ENCODE results near the gene HDAC4.
"Not testable (repeated sequence)": the region's sequence is repeated elsewhere in the genome, so short reads cannot be mapped to it uniquely, and the experiment has no call there.

HDAC4 gene

GRCh38 chr2:239069362-239070333 lies 331.2 kb downstream of the HDAC4 start:
- peaks cover 32 to 51% of the 10 kb centered on the region in 2 donors for H3K36me3 ChIP-seq (ENCODE audit: control insufficient read depth in 2 of 2, insufficient read depth in 2 of 2, low read length in 2 of 2)
- not testable (repeated sequence) for H3K27me3 ChIP-seq (ENCODE audit: control insufficient read depth in 2 of 2, insufficient read depth in 2 of 2, low read length in 2 of 2); H3K9ac ChIP-seq (ENCODE audit: low read depth in 1 of 2, low read length in 2 of 2); H3K4me3 ChIP-seq (ENCODE audit: low read length in 2 of 2); H3K27ac ChIP-seq (ENCODE audit: low read depth in 2 of 2, low read length in 2 of 2); H3K4me1 ChIP-seq (ENCODE audit: control insufficient read depth in 2 of 2, insufficient read depth in 2 of 2, low read length in 2 of 2); H3K9me3 ChIP-seq (ENCODE audit: control insufficient read depth in 2 of 2, low read length in 2 of 2)

GRCh38 chr2:239068411-239068810 lies 332.4 kb downstream of the HDAC4 start:
- Histone ChIP-seq H3K4me3 (ENCODE audit: low read length in 2 of 2) (no peak overlapping the region), H3K36me3 (ENCODE audit: control insufficient read depth in 2 of 2, insufficient read depth in 2 of 2, low read length in 2 of 2) (peaks cover 32 to 52% of the 10 kb centered on the region in 2 donors), H3K27me3 (ENCODE audit: control insufficient read depth in 2 of 2, insufficient read depth in 2 of 2, low read length in 2 of 2) (no peaks in the 10 kb centered on the region), H3K9ac (ENCODE audit: low read depth in 1 of 2, low read length in 2 of 2) (no peak overlapping the region), H3K9me3 (ENCODE audit: control insufficient read depth in 2 of 2, low read length in 2 of 2) (no peaks in the 10 kb centered on the region), H3K27ac (ENCODE audit: low read depth in 2 of 2, low read length in 2 of 2) (no peak overlapping the region), H3K4me1 (ENCODE audit: control insufficient read depth in 2 of 2, insufficient read depth in 2 of 2, low read length in 2 of 2) (no peaks in the 10 kb centered on the region)

GRCh38 chr2:239067196-239067865 lies 333.5 kb downstream of the HDAC4 start:
- H3K4me3 ChIP-seq (ENCODE audit: low read length in 2 of 2): no peak overlapping the region
- no peak overlapping the region for H3K9ac ChIP-seq (ENCODE audit: low read depth in 1 of 2, low read length in 2 of 2)
- H3K9me3 ChIP-seq (ENCODE audit: control insufficient read depth in 2 of 2, low read length in 2 of 2): no peaks in the 10 kb centered on the region
- H3K36me3 ChIP-seq (ENCODE audit: control insufficient read depth in 2 of 2, insufficient read depth in 2 of 2, low read length in 2 of 2): peaks cover 32 to 49% of the 10 kb centered on the region in 2 donors
- H3K4me1 ChIP-seq (ENCODE audit: control insufficient read depth in 2 of 2, insufficient read depth in 2 of 2, low read length in 2 of 2): no peaks in the 10 kb centered on the region
- no peak overlapping the region for H3K27ac ChIP-seq (ENCODE audit: low read depth in 2 of 2, low read length in 2 of 2)
- no peaks in the 10 kb centered on the region for H3K27me3 ChIP-seq (ENCODE audit: control insufficient read depth in 2 of 2, insufficient read depth in 2 of 2, low read length in 2 of 2)

GRCh38 chr2:239066597-239066996 lies 334.2 kb downstream of the HDAC4 start:
- Histone ChIP-seq H3K4me3 (ENCODE audit: low read length in 2 of 2) (no peak overlapping the region), H3K4me1 (ENCODE audit: control insufficient read depth in 2 of 2, insufficient read depth in 2 of 2, low read length in 2 of 2) (no peaks in the 10 kb centered on the region), H3K27me3 (ENCODE audit: control insufficient read depth in 2 of 2, insufficient read depth in 2 of 2, low read length in 2 of 2) (no peaks in the 10 kb centered on the region), H3K9me3 (ENCODE audit: control insufficient read depth in 2 of 2, low read length in 2 of 2) (no peaks in the 10 kb centered on the region), H3K36me3 (ENCODE audit: control insufficient read depth in 2 of 2, insufficient read depth in 2 of 2, low read length in 2 of 2) (peaks cover 29 to 45% of the 10 kb centered on the region in 2 donors), H3K27ac (ENCODE audit: low read depth in 2 of 2, low read length in 2 of 2) (no peak overlapping the region), H3K9ac (ENCODE audit: low read depth in 1 of 2, low read length in 2 of 2) (no peak overlapping the region)

GRCh38 chr2:239065962-239066361 lies 334.9 kb downstream of the HDAC4 start:
- Histone ChIP-seq H3K27ac (ENCODE audit: low read depth in 2 of 2, low read length in 2 of 2) (no peak overlapping the region), H3K4me3 (ENCODE audit: low read length in 2 of 2) (no peak overlapping the region), H3K9me3 (ENCODE audit: control insufficient read depth in 2 of 2, low read length in 2 of 2) (no peaks in the 10 kb centered on the region), H3K36me3 (ENCODE audit: control insufficient read depth in 2 of 2, insufficient read depth in 2 of 2, low read length in 2 of 2) (peaks cover 31 to 46% of the 10 kb centered on the region in 2 donors), H3K9ac (ENCODE audit: low read depth in 1 of 2, low read length in 2 of 2) (no peak overlapping the region), H3K4me1 (ENCODE audit: control insufficient read depth in 2 of 2, insufficient read depth in 2 of 2, low read length in 2 of 2) (no peaks in the 10 kb centered on the region), H3K27me3 (ENCODE audit: control insufficient read depth in 2 of 2, insufficient read depth in 2 of 2, low read length in 2 of 2) (no peaks in the 10 kb centered on the region)

- Histone ChIP-seq H3K9ac (ENCODE audit: low read depth in 1 of 2, low read length in 2 of 2) (no peak overlapping the region), H3K9me3 (ENCODE audit: control insufficient read depth in 2 of 2, low read length in 2 of 2) (no peaks in the 10 kb centered on the region), H3K27me3 (ENCODE audit: control insufficient read depth in 2 of 2, insufficient read depth in 2 of 2, low read length in 2 of 2) (no peaks in the 10 kb centered on the region), H3K27ac (ENCODE audit: low read depth in 2 of 2, low read length in 2 of 2) (no peak overlapping the region), H3K4me1 (ENCODE audit: control insufficient read depth in 2 of 2, insufficient read depth in 2 of 2, low read length in 2 of 2) (no peaks in the 10 kb centered on the region), H3K36me3 (ENCODE audit: control insufficient read depth in 2 of 2, insufficient read depth in 2 of 2, low read length in 2 of 2) (peaks cover 31 to 46% of the 10 kb centered on the region in 2 donors), H3K4me3 (ENCODE audit: low read length in 2 of 2) (no peak overlapping the region)
Measured at GRCh38 chr2:239065537-239065936, 335.3 kb downstream of the HDAC4 start.

- Histone ChIP-seq H3K9me3 (ENCODE audit: control insufficient read depth in 2 of 2, low read length in 2 of 2) (no peaks in the 10 kb centered on the region), H3K4me3 (ENCODE audit: low read length in 2 of 2) (no peak overlapping the region), H3K4me1 (ENCODE audit: control insufficient read depth in 2 of 2, insufficient read depth in 2 of 2, low read length in 2 of 2) (no peaks in the 10 kb centered on the region), H3K36me3 (ENCODE audit: control insufficient read depth in 2 of 2, insufficient read depth in 2 of 2, low read length in 2 of 2) (peaks cover 31 to 42% of the 10 kb centered on the region in 2 donors), H3K9ac (ENCODE audit: low read depth in 1 of 2, low read length in 2 of 2) (no peak overlapping the region), H3K27me3 (ENCODE audit: control insufficient read depth in 2 of 2, insufficient read depth in 2 of 2, low read length in 2 of 2) (no peaks in the 10 kb centered on the region), H3K27ac (ENCODE audit: low read depth in 2 of 2, low read length in 2 of 2) (no peak overlapping the region)
Measured at GRCh38 chr2:239064891-239065290, 335.9 kb downstream of the HDAC4 start.

- H3K36me3 ChIP-seq (ENCODE audit: control insufficient read depth in 2 of 2, insufficient read depth in 2 of 2, low read length in 2 of 2): peaks cover 31 to 42% of the 10 kb centered on the region in 2 donors
- H3K27ac ChIP-seq (ENCODE audit: low read depth in 2 of 2, low read length in 2 of 2): no peak overlapping the region
- no peaks in the 10 kb centered on the region for H3K27me3 ChIP-seq (ENCODE audit: control insufficient read depth in 2 of 2, insufficient read depth in 2 of 2, low read length in 2 of 2)
- no peaks in the 10 kb centered on the region for H3K4me1 ChIP-seq (ENCODE audit: control insufficient read depth in 2 of 2, insufficient read depth in 2 of 2, low read length in 2 of 2)
- H3K9ac ChIP-seq (ENCODE audit: low read depth in 1 of 2, low read length in 2 of 2): no peak overlapping the region
- H3K4me3 ChIP-seq (ENCODE audit: low read length in 2 of 2): no peak overlapping the region
- H3K9me3 ChIP-seq (ENCODE audit: control insufficient read depth in 2 of 2, low read length in 2 of 2): no peaks in the 10 kb centered on the region
Measured at GRCh38 chr2:239064253-239064652, 336.6 kb downstream of the HDAC4 start.

GRCh38 chr2:239062743-239063142 lies 338.1 kb downstream of the HDAC4 start:
- H3K9me3 ChIP-seq (ENCODE audit: control insufficient read depth in 2 of 2, low read length in 2 of 2): no peaks in the 10 kb centered on the region
- no peaks in the 10 kb centered on the region for H3K4me1 ChIP-seq (ENCODE audit: control insufficient read depth in 2 of 2, insufficient read depth in 2 of 2, low read length in 2 of 2)
- no peaks in the 10 kb centered on the region for H3K27me3 ChIP-seq (ENCODE audit: control insufficient read depth in 2 of 2, insufficient read depth in 2 of 2, low read length in 2 of 2)
- no peak overlapping the region for H3K27ac ChIP-seq (ENCODE audit: low read depth in 2 of 2, low read length in 2 of 2)
- peaks cover 30 to 35% of the 10 kb centered on the region in 2 donors for H3K36me3 ChIP-seq (ENCODE audit: control insufficient read depth in 2 of 2, insufficient read depth in 2 of 2, low read length in 2 of 2)
- H3K9ac ChIP-seq (ENCODE audit: low read depth in 1 of 2, low read length in 2 of 2): no peak overlapping the region
- no peak overlapping the region for H3K4me3 ChIP-seq (ENCODE audit: low read length in 2 of 2)
